ENCODE results near the gene CBFB. TPM values are rescaled to one million over a fixed set of nuclear protein-coding genes. Genes with fewer than 3 reads are reported as not detected.
"Not testable (repeated sequence)": the region's sequence is repeated elsewhere in the genome, so short reads cannot be mapped to it uniquely, and the experiment has no call there.

Gene CBFB
- total and polyA plus RNA-seq, 5 experiments from 2014 or later = 61.2 to 95.0 (median 79.8) TPM

- ATAC-seq = no peak
- H3K4me1 Mint-ChIP-seq = peaks cover 6 to 61% (median 51%) of the 10 kb centered on the region in 4 donors
- peak overlapping the region; percentile 80 to 93 (median 90) for H3K4me3 Mint-ChIP-seq
- peak overlapping the region in 9 of 10 donors; percentile 77 to 93 (median 88) for H3K27ac Mint-ChIP-seq
- H3K36me3 Mint-ChIP-seq = peaks cover 0 to 34% (median 5%) of the 10 kb centered on the region in 3 donors
- POLR2A ChIA-PET = interaction anchor here (0.6 to 3.1 kb wide), 11 partner anchors 12 to 131 kb away, joined by 3 to 26 read pairs (median 6); partner anchors contain the start of genes PHAF1 and TRADD
- no peaks in the 10 kb centered on the region for H3K9me3 Mint-ChIP-seq
- no peak for DNase-seq
- H3K27me3 Mint-ChIP-seq = no peaks in the 10 kb centered on the region
Observed at GRCh38 chr16:67030221-67030962, 1.4 kb downstream of the CBFB start.

GRCh38 chr16:67034487-67034886 lies 5.5 kb downstream of the CBFB start:
- POLR2A ChIA-PET = no interaction called here
- ATAC-seq = peak in 1 of 2 donors; percentile 45

GRCh38 chr16:67035364-67035763 lies 6.4 kb downstream of the CBFB start:
- H3K4me1 Mint-ChIP-seq = peaks cover 7 to 64% (median 50%) of the 10 kb centered on the region in 4 donors
- H3K36me3 Mint-ChIP-seq = peaks cover 0 to 66% (median 11%) of the 10 kb centered on the region in 3 donors
- H3K27ac Mint-ChIP-seq = peak overlapping the region in 1 of 10 donors; percentile 19
- POLR2A ChIA-PET = no interaction called here
- H3K4me3 Mint-ChIP-seq = peak overlapping the region in 2 of 10 donors; percentile 2 to 26
- DNase-seq (no peak), ATAC-seq (no peak)
- H3K27me3 Mint-ChIP-seq = no peaks in the 10 kb centered on the region
- H3K9me3 Mint-ChIP-seq = no peaks in the 10 kb centered on the region

More at GRCh38 chr16:67034487-67034886, 5.5 kb downstream of the CBFB start:
- H3K27ac Mint-ChIP-seq = peak overlapping the region in 5 of 10 donors; percentile 2 to 53 (median 30)
- H3K36me3 Mint-ChIP-seq = peaks cover 0 to 57% (median 9%) of the 10 kb centered on the region in 3 donors
- peaks cover 7 to 67% (median 52%) of the 10 kb centered on the region in 4 donors for H3K4me1 Mint-ChIP-seq
- DNase-seq = no peak
- no peaks in the 10 kb centered on the region for H3K27me3 Mint-ChIP-seq
- H3K9me3 Mint-ChIP-seq = no peaks in the 10 kb centered on the region
- peak overlapping the region in 8 of 10 donors; percentile 10 to 46 (median 20) for H3K4me3 Mint-ChIP-seq

DNA sequence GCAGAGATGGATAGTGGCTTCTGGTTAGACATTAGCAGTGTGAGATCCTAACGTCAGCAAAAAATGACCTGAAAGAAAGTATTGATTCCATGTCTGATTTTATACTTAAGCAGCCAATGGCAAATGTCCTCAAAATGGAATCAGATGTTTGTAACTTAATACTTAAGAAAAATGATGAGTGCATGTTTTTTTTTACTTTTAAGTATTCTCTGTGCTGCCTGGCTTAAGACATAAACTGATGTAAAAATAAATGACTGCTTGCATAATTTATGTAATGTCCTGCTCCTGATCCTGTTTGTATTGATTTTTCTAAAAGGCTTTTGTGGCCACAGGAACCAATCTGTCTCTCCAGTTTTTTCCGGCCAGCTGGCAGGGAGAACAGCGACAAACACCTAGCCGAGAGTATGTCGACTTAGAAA lies 7.4 kb downstream of the CBFB start:
- Mint-ChIP-seq H3K4me3 (peak overlapping the region in 2 of 10 donors; percentile 4 to 22), H3K27me3 (no peaks in the 10 kb centered on the region), H3K4me1 (peaks cover 13 to 63% (median 52%) of the 10 kb centered on the region in 4 donors), H3K27ac (peak overlapping the region in 1 of 10 donors; percentile 37), H3K9me3 (no peaks in the 10 kb centered on the region), H3K36me3 (peaks cover 0 to 72% (median 15%) of the 10 kb centered on the region in 3 donors)
- no peak for ATAC-seq
- POLR2A ChIA-PET = no interaction called here
- no peak for DNase-seq

DNA sequence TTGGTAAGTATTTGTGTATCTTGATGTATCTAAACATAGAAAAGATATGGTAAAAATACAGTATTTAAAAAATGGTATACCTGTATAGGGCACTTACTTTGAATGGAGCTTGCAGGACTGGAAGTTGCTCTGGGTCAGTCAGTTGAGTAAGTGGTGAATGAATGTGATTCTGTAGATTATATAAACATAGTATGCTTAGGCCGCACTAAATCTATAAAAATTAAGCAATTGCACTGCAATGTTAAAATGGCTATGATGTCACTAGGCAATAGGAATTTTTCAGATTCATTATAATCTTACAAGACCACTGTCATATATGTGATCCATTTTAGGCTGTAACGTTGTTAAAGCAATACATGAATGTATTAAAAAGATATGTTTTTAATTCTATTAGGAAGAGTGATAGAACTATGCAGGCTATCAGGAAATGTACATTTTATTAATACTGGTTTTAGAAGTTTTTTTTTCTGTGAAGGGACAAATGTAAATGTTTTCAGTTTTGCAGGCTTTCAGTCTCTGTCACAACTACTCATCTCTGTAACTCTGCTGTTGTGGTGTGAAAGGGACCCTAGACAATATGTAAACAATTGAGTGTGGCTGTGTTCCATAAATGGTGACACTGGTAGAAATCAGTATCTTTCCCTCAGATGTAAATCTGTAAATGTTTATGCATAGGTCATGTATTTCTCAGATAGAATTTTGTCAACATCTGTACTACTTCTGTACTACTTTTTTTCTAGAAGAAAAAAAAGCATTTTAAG lies 10.5 kb downstream of the CBFB start:
- ATAC-seq (no peak), DNase-seq (no peak)
- Mint-ChIP-seq H3K9me3 (no peaks in the 10 kb centered on the region), H3K4me3 (no peak overlapping the region), H3K27me3 (no peaks in the 10 kb centered on the region), H3K4me1 (peaks cover 15 to 41% (median 27%) of the 10 kb centered on the region in 4 donors), H3K27ac (no peak overlapping the region), H3K36me3 (peaks cover 0 to 56% (median 12%) of the 10 kb centered on the region in 3 donors)
- POLR2A ChIA-PET = interaction anchor here (0.6 to 1.2 kb wide), 2 partner anchors 8 to 13 kb away, joined by 3 to 5 read pairs; no protein-coding TSS in a partner anchor

DNA sequence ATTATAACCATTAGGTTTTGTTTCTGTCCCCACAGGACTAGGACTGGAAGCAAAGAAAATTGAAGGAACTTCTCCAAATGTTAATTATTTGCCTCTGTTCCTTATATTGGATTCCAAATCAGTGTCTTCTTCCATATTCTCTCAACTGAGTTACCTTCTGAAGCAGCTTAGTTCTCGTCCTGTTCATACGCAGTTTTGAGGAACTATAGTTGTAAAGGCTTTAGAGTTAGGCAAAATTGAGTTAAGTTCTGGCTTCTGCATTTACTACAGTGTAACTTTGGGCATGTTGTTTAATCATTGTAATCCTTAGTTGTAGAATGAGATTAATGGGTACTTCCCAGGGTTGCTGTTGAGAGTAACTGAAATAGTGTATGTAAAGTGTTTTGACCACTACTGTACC lies 11.2 kb downstream of the CBFB start:
- peaks cover 13 to 33% (median 22%) of the 10 kb centered on the region in 4 donors for H3K4me1 Mint-ChIP-seq
- H3K4me3 Mint-ChIP-seq = no peak overlapping the region
- H3K27ac Mint-ChIP-seq = peak overlapping the region in 1 of 10 donors; percentile 1
- DNase-seq = no peak
- H3K27me3 Mint-ChIP-seq = no peaks in the 10 kb centered on the region
- no peak for ATAC-seq
- no peaks in the 10 kb centered on the region for H3K9me3 Mint-ChIP-seq
- peaks cover 0 to 49% (median 10%) of the 10 kb centered on the region in 3 donors for H3K36me3 Mint-ChIP-seq
- POLR2A ChIA-PET = interaction anchor here (1.2 kb wide), 1 partner anchor 9 kb away, joined by 5 read pairs; no protein-coding TSS in a partner anchor

DNA sequence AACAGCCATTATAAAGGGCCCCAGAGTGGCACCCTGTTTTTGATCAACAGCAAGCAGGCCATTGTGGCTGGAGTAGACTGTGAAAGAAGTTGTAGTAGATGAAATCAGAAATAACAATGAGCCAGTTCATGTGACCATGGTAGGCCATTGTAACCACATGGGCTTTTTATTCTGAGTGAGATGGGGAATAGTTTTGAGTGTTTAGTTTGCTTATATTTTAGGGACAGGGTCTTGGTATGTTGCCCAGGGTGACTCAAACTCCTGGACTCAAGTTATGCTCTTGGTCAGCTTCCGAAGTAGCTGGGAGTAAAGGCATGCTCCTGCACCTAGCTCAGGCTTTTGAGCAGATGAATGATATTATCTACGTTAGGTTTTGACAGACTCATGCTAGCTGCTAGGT lies 12.0 kb downstream of the CBFB start:
- Mint-ChIP-seq H3K27ac (peak overlapping the region in 2 of 10 donors; percentile 24 to 67), H3K36me3 (peaks cover 0 to 46% (median 10%) of the 10 kb centered on the region in 3 donors), H3K4me1 (peaks cover 10 to 32% (median 19%) of the 10 kb centered on the region in 4 donors), H3K9me3 (no peaks in the 10 kb centered on the region), H3K4me3 (no peak overlapping the region), H3K27me3 (no peaks in the 10 kb centered on the region)
- no peak for DNase-seq
- POLR2A ChIA-PET = no interaction called here
- ATAC-seq = no peak

DNA sequence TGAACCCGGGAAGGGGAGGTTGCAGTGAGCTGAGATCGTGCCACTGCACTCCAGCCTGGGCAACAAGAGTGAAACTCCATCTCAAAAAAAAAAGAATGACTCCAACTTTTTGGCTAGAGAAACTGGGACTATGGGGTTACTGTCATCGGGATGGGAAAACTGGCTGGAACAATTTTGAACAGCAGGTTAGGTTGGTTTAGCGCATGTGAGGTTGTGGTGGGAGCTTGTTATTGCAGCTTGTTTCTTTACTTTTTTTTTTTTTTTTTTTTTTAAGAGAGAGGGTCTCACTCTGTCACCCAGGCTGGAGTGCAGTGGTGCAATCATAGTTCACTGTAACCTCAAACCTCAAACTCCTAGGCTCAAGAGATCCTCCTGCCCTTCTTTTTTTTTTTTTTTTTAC lies 12.6 kb downstream of the CBFB start:
- H3K9me3 Mint-ChIP-seq, ATAC-seq, H3K4me3 Mint-ChIP-seq, DNase-seq, H3K27me3 Mint-ChIP-seq: not testable (repeated sequence)
- POLR2A ChIA-PET = interaction anchor here (0.7 kb wide), 1 partner anchor 11 kb away, joined by 5 read pairs; no protein-coding TSS in a partner anchor
- H3K4me1 Mint-ChIP-seq = peaks cover 12 to 33% (median 18%) of the 10 kb centered on the region in 4 donors
- H3K27ac Mint-ChIP-seq = peak overlapping the region in 2 of 10 donors; percentile 7 to 62
- H3K36me3 Mint-ChIP-seq = peaks cover 0 to 48% (median 9%) of the 10 kb centered on the region in 3 donors

- no peaks in the 10 kb centered on the region for H3K27me3 Mint-ChIP-seq
- peak overlapping the region in 1 of 10 donors; percentile 1 for H3K27ac Mint-ChIP-seq
- no peak for ATAC-seq
- no peaks in the 10 kb centered on the region for H3K9me3 Mint-ChIP-seq
- DNase-seq = no peak
- POLR2A ChIA-PET = no interaction called here
- peaks cover 12 to 34% (median 18%) of the 10 kb centered on the region in 4 donors for H3K4me1 Mint-ChIP-seq
- no peak overlapping the region for H3K4me3 Mint-ChIP-seq
- peaks cover 0 to 44% (median 9%) of the 10 kb centered on the region in 3 donors for H3K36me3 Mint-ChIP-seq
Observed at GRCh38 chr16:67043420-67043819, 14.5 kb downstream of the CBFB start.

DNA sequence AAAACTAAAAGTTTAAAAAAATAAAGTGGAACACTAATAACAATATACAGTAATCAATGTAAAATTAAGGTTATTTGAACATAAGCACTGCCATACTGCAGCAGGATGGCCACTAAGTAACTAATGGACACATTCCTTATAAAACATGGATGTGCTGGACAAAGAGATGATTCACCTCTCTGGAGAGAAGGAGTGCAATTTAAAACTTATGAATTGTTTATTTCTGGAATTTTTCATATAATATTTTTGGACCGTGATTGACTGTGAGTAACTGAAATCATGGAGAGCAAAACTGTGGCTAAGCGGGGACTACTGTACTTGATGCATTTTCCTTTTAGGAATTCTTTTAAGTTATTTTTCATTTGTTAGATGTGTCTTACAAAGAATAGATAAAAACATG lies 21.8 kb downstream of the CBFB start:
- DNase-seq (no peak), ATAC-seq (no peak)
- Mint-ChIP-seq H3K4me1 (peaks cover 13 to 37% (median 36%) of the 10 kb centered on the region in 4 donors), H3K4me3 (no peak overlapping the region), H3K27me3 (no peaks in the 10 kb centered on the region), H3K9me3 (no peaks in the 10 kb centered on the region), H3K27ac (no peak overlapping the region), H3K36me3 (peaks cover 0 to 14% (median 3%) of the 10 kb centered on the region in 3 donors)
- POLR2A ChIA-PET = no interaction called here

DNA sequence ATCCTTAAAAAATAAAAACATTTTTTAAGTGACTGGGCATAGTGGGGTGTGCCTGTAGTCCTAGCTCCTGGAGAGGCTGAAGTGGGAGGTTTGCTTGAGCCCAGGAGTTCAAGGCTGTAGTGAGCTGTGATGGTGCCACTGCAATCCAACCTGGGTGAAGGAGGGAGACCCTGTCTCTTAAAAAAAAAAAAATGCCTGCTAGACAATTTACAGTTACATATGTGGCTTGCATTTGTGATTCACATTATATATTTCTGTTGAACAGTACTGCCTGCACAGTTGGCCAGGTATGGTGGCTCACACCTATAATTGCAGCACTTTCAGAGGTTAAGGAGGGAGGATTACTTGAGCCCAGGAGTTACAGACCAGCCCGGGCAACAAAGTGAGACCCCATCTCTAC lies 23.4 kb downstream of the CBFB start:
- H3K4me3 Mint-ChIP-seq = peak overlapping the region in 9 of 10 donors; percentile 59 to 94 (median 78)
- no peaks in the 10 kb centered on the region for H3K27me3 Mint-ChIP-seq
- H3K27ac Mint-ChIP-seq = peak overlapping the region; percentile 86 to 96 (median 93)
- POLR2A ChIA-PET = interaction anchor here (0.6 to 2.7 kb wide), 3 partner anchors 13 to 22 kb away, joined by 3 to 26 read pairs (median 4); partner anchors contain the start of gene CBFB
- DNase-seq = no peak
- H3K9me3 Mint-ChIP-seq = no peaks in the 10 kb centered on the region
- H3K36me3 Mint-ChIP-seq = peaks cover 0 to 7% (median 0%) of the 10 kb centered on the region in 3 donors
- H3K4me1 Mint-ChIP-seq = peaks cover 16 to 43% (median 40%) of the 10 kb centered on the region in 4 donors
- peak; percentile 15 to 33 for ATAC-seq

DNA sequence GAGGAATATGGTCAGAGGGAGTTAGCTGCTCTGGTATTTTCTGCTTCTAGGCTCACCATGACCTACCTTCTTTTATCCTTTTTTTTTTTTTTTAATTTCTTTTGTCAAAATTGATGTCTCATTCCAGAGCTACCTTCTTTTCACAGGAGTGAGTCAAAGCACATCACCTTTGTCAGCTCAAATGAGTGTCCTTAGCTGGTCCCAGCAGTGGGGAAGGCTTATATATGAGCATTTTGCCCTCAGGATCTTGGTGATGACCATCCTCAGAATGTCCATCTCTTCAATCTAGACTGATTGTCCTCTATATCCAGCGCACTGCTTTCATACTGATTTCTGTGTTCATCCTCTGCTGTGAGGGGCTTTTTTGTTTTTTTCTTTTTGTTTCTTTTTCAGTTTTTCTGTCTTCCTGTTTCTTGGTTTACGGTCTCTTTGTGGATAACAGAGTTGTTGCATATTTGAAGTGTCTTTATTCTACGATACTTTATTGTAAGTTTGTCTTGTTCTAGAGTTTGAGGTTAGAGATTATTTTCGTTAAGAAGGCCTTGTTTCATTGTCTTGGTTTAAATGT lies 24.9 kb downstream of the CBFB start:
- POLR2A ChIA-PET = interaction anchor here (0.6 to 2.7 kb wide), 4 partner anchors 16 to 40 kb away, joined by 3 to 26 read pairs (median 4); partner anchors contain the start of gene CBFB
- ATAC-seq = peak; percentile 54 to 64
- peak overlapping the region; percentile 86 to 96 (median 93) for H3K27ac Mint-ChIP-seq
- H3K27me3 Mint-ChIP-seq = no peaks in the 10 kb centered on the region
- peaks cover 0 to 3% (median 0%) of the 10 kb centered on the region in 3 donors for H3K36me3 Mint-ChIP-seq
- DNase-seq = peak in 3 of 10 donors; percentile 38 to 55 (median 49)
- peak overlapping the region; percentile 59 to 94 (median 77) for H3K4me3 Mint-ChIP-seq
- peaks cover 16 to 53% (median 41%) of the 10 kb centered on the region in 4 donors for H3K4me1 Mint-ChIP-seq
- no peaks in the 10 kb centered on the region for H3K9me3 Mint-ChIP-seq
